Calu3 (cell line): ENCODE measurements around the gene ADM. TPM values are rescaled to one million over a fixed set of nuclear protein-coding genes. Genes with fewer than 3 reads are reported as not detected.

ENCODE experiments used
- BruUV-seq: library from RNA; stranded (reverse); fragments of 400-500 nt; replicated peaks from 2 replicates; lab custom pipeline; 2021; lab: Mats Ljungman, UMichigan
- CTCF ChIA-PET: fragments of 300-600 bp; sonication (Branson Sonifier 250); formaldehyde crosslinking; loops from one replicate; lab custom pipeline; 2022; ENCODE audit warnings: antibody characterized with exemption; lab: Charles Lee
- DNase-seq: peaks from one replicate; pipeline ENCODE4 v3.0.0; 2022
- H3K27ac Mint-ChIP-seq: one replicate; pipeline ENCODE4 v1.8.0; 2022; ENCODE audit warnings: mixed read lengths; ENCODE audit not compliant: unreplicated experiment
- H3K27me3 Mint-ChIP-seq: one replicate; pipeline ENCODE4 v1.8.0; 2022; ENCODE audit warnings: mixed read lengths; ENCODE audit not compliant: unreplicated experiment
- H3K36me3 Mint-ChIP-seq: one replicate; pipeline ENCODE4 v1.8.0; 2022; ENCODE audit warnings: mild to moderate bottlenecking, moderate library complexity, mixed read lengths; ENCODE audit not compliant: insufficient read depth, unreplicated experiment
- H3K4me1 Mint-ChIP-seq: one replicate; pipeline ENCODE4 v1.8.0; 2022; ENCODE audit warnings: mild to moderate bottlenecking, low read depth, mixed read lengths; ENCODE audit not compliant: unreplicated experiment
- H3K4me3 Mint-ChIP-seq: one replicate; pipeline ENCODE4 v1.8.0; 2022; ENCODE audit warnings: mild to moderate bottlenecking, low read depth, moderate library complexity, mixed read lengths; ENCODE audit not compliant: unreplicated experiment
- H3K9me3 Mint-ChIP-seq: one replicate; pipeline ENCODE4 v1.8.0; 2022; ENCODE audit warnings: low read depth, mixed read lengths; ENCODE audit not compliant: unreplicated experiment
- intact Hi-C: fragments of 100-400 bp; cut with micrococcal nuclease; formaldehyde crosslinking; loops from one replicate; pipeline ENCODE4 v1.10.0; 2022; ENCODE audit not compliant: unreplicated experiment
- total RNA-seq: library from RNA; stranded (reverse); gene quantifications from 2 replicates; pipeline ENCODE4 v1.2.3, GENCODE V29; 2022
- TF ChIP-seq, protein P1 (sequence below): fragments of 200-600 bp; IDR thresholded peaks from one replicate; pipeline ENCODE4 v1.8.0; 2022; ENCODE audit warnings: antibody characterized with exemption; ENCODE audit not compliant: unreplicated experiment

ADM gene
- total RNA-seq, 1 experiment from 2014 or later, result 2.0 TPM

DNA sequence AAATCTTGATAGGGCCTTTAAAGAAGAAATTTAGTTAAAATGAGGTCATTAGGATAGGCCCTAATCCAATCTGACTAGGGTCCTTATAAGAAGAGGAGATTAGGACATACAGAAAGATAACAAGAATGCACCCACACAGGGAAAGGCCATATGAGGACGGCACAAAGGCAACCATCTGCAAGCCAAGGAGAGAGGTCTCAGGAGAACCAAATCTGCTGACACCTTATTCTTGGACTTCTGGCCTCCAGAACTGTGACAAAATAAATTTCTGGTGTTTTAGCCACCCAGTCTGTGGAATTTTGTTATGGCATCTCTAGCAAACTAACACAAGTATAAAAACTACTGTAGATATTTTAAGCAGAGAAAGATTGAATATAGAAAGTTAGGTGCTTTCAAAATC, 28.6 kb downstream of the ADM start:
- Mint-ChIP-seq H3K4me1 (no peaks in the 10 kb centered on the region), H3K27ac (no peak overlapping the region), H3K27me3 (peaks cover 28% of the 10 kb centered on the region), H3K36me3 (no peaks in the 10 kb centered on the region), H3K9me3 (no peaks in the 10 kb centered on the region), H3K4me3 (no peak overlapping the region)
- CTCF ChIA-PET, result no interaction called here
- intact Hi-C loops, result no loop called here
- TF ChIP-seq, protein P1, sequence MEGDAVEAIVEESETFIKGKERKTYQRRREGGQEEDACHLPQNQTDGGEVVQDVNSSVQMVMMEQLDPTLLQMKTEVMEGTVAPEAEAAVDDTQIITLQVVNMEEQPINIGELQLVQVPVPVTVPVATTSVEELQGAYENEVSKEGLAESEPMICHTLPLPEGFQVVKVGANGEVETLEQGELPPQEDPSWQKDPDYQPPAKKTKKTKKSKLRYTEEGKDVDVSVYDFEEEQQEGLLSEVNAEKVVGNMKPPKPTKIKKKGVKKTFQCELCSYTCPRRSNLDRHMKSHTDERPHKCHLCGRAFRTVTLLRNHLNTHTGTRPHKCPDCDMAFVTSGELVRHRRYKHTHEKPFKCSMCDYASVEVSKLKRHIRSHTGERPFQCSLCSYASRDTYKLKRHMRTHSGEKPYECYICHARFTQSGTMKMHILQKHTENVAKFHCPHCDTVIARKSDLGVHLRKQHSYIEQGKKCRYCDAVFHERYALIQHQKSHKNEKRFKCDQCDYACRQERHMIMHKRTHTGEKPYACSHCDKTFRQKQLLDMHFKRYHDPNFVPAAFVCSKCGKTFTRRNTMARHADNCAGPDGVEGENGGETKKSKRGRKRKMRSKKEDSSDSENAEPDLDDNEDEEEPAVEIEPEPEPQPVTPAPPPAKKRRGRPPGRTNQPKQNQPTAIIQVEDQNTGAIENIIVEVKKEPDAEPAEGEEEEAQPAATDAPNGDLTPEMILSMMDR, result no peak
- DNase-seq, result no peak
- BruUV-seq, result no TSS peak

DNA sequence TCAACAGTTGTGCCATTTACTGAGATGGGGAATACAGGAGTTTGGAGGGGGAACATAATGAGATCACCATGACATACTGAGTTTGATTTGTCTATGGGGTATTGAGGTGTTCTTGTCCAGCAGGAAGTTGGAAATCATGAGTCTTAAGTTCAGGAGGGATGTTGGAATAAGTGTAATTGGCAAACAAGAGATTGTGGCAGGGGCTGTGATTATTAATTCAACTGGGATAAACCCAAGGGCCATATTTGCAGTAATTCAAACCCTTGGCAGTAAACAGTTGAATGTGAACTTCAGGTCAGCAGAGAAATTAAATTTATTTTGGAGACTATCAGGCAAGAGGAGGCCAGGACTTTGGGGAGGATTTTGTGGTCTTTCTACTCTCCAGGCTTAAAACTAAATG, 33.4 kb downstream of the ADM start:
- Mint-ChIP-seq H3K36me3 (no peaks in the 10 kb centered on the region), H3K4me1 (no peaks in the 10 kb centered on the region), H3K27me3 (peaks cover 53% of the 10 kb centered on the region), H3K4me3 (no peak overlapping the region), H3K27ac (no peak overlapping the region), H3K9me3 (no peaks in the 10 kb centered on the region)
- intact Hi-C loops, result no loop called here
- DNase-seq, result no peak
- TF ChIP-seq, protein P1, result no peak
- CTCF ChIA-PET, result interaction anchor here (0.6 kb wide), 1 partner anchor 38 kb away, joined by 4 read pairs; no protein-coding TSS in a partner anchor
- BruUV-seq, result no TSS peak

DNA sequence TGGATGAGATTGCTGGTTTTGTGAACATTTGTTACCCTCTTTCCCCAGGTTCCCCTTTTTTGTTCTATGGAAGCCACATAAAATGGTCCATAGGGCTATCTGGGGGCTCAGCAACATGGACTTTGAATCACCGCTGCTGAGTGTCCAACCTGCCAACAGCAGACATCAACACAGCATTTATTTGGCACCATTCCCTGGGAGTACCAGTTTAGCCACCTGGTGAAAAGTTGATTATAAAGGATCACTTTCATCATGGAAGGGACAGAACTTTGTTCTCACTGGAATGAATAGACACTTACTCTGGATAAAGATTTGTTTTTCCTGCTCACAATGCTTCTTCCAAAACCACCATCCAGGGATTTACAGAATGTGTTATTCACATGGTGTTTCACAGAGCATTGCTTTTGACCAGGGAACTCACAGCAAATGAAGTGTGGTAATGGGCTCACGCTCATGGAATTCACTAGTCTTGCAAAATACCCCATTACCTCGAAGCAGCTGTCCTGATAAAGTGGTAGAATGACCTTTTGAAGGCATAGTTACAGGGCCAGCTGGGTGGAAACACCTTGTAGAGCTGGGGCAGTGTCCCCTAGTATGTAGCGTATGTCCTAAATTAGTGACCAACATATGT, 43.9 kb downstream of the ADM start:
- TF ChIP-seq, protein P1, result no peak
- BruUV-seq, result no TSS peak
- CTCF ChIA-PET, result no interaction called here
- H3K4me1 Mint-ChIP-seq, result peaks cover 38% of the 10 kb centered on the region
- no peak overlapping the region for H3K27ac Mint-ChIP-seq
- intact Hi-C loops, result no loop called here
- H3K27me3 Mint-ChIP-seq, result no peaks in the 10 kb centered on the region
- peak; percentile 33 for DNase-seq
- no peaks in the 10 kb centered on the region for H3K36me3 Mint-ChIP-seq
- H3K9me3 Mint-ChIP-seq, result no peaks in the 10 kb centered on the region
- no peak overlapping the region for H3K4me3 Mint-ChIP-seq

DNA sequence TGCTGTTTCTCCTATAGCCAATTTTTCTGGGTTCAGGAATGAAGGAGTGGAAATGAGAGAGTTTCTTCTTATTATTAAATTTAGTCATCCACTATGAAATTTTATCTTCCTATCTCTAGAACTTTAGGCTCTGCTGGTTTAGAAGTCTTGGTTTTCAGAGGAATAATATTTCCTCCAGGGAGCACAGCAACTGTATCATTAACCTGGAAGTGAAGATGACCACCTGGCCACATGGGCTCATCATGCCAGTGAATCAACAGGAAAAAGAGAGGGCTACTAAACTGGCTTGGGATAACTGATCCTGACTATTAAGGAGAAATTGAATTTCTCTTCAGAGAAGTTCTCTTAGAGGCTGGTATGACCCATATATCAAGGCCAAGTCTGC, 44.4 kb downstream of the ADM start:
- Mint-ChIP-seq H3K4me1 (peaks cover 38% of the 10 kb centered on the region), H3K4me3 (no peak overlapping the region), H3K36me3 (no peaks in the 10 kb centered on the region), H3K27me3 (no peaks in the 10 kb centered on the region), H3K27ac (no peak overlapping the region), H3K9me3 (no peaks in the 10 kb centered on the region)
- no TSS peak for BruUV-seq
- CTCF ChIA-PET, result no interaction called here
- TF ChIP-seq, protein P1, result no peak
- intact Hi-C loops, result no loop called here
- no peak for DNase-seq
